Measurements from ENCODE around the gene AAGAB. TPM values are rescaled to one million over a fixed set of nuclear protein-coding genes. Genes with fewer than 3 reads are reported as not detected.

Gene AAGAB
- total and polyA plus RNA-seq, 3 donors from 2014 or later: 36.4 to 40.4 (median 36.6) TPM

DNA sequence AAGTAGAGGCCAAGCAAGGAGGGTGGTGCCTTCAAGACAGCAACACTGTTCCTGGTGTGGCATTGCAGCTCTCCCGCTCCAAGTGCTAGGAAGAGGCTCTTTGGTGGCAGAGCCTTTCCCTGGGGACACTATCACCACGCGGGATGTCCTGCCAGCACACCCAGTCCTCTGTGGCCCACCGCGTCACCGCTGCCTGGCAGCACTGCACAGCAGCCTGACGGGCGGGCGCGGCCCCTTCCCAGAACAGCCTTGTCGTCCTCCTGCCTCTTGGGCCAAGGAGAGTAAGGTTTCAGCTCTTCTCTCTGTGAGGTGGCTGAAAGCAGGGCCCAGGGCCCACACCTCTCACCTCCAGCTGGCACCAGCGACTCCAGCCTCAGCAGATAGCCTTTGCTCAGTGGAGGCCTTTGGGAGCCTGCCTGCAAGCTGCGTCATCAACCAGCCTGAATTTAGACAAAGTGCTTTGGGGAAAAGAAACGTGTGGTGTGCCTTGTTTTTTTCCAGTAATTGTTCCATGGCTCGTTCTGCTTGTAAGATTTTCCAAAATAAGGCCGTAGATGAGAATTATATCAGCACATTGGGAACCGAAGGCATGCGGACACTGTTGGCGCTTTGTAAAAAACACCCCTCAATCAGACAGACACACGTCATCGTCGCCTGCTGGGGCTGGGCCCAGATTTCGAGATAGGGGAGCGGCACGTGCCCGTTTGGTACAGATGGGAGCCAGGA, 65.0 kb downstream of the AAGAB start:
- Histone ChIP-seq H3K9me3 (no peaks in the 10 kb centered on the region), H3K27me3 (no peaks in the 10 kb centered on the region), H3K27ac (peak overlapping the region; percentile 66 to 88), H3K36me3 (ENCODE audit: low read depth, missing control alignments) (no peaks in the 10 kb centered on the region), H3K4me1 (peaks cover 41% of the 10 kb centered on the region), H3K4me3 (no peak overlapping the region)
- peak; percentile 87 for DNase-seq
- WGBS, 2 donors: 69 to 82% methylated on average over 24 to 26 of the region's 26 CpGs
- intact Hi-C loops (cut with DNase I; ENCODE audit: low total_unique reads): no loop called here
- TF ChIP-seq, protein P1, sequence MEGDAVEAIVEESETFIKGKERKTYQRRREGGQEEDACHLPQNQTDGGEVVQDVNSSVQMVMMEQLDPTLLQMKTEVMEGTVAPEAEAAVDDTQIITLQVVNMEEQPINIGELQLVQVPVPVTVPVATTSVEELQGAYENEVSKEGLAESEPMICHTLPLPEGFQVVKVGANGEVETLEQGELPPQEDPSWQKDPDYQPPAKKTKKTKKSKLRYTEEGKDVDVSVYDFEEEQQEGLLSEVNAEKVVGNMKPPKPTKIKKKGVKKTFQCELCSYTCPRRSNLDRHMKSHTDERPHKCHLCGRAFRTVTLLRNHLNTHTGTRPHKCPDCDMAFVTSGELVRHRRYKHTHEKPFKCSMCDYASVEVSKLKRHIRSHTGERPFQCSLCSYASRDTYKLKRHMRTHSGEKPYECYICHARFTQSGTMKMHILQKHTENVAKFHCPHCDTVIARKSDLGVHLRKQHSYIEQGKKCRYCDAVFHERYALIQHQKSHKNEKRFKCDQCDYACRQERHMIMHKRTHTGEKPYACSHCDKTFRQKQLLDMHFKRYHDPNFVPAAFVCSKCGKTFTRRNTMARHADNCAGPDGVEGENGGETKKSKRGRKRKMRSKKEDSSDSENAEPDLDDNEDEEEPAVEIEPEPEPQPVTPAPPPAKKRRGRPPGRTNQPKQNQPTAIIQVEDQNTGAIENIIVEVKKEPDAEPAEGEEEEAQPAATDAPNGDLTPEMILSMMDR (IDR thresholded peaks at IDR 0.05): no peak
- TF ChIP-seq POLR2A (IDR thresholded peaks at IDR 0.05): no peak

DNA sequence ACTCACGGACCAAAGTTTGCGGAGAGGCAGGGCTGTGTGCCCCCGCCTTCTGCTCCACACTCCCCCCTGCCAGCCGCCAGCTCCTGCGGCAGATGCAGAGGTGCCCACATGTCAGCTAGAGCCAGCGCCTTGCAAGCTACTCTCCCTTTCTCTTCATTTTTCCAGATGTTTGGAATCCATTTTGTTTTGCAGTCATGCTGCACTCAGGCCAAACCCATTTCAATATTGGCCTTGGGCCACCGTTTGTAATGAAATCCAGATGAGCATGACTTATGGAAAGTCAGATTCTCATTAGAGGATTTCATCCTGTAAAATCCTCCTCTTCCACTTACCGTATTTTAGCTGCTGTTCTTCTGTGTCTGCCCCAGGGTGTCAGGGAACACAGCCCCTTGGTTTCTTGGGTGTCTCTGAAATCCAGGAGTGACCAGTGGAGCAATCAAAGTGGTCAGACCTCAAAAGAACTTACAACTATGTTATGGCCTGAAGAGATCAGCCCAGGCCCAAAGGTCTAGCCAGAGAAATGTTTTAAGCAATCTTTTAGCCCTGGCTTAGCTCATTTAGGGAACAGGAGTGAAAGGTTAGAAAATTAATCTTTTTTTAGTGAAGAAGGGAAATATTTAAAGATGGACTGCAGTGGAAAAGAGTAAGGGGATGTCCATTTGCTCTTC, 65.8 kb downstream of the AAGAB start:
- H3K4me1 ChIP-seq: peaks cover 35% of the 10 kb centered on the region
- no peak overlapping the region for H3K4me3 ChIP-seq
- H3K9me3 ChIP-seq: no peaks in the 10 kb centered on the region
- WGBS, 2 donors: 73 to 75% methylated on average over 8 of the region's 8 CpGs
- intact Hi-C loops (cut with DNase I; ENCODE audit: low total_unique reads): no loop called here
- TF ChIP-seq, protein P1 (IDR thresholded peaks at IDR 0.05): no peak
- H3K36me3 ChIP-seq (ENCODE audit: low read depth, missing control alignments): no peaks in the 10 kb centered on the region
- peak; percentile 51 for DNase-seq
- H3K27ac ChIP-seq: peak overlapping the region; percentile 66 to 88
- no peaks in the 10 kb centered on the region for H3K27me3 ChIP-seq

DNA sequence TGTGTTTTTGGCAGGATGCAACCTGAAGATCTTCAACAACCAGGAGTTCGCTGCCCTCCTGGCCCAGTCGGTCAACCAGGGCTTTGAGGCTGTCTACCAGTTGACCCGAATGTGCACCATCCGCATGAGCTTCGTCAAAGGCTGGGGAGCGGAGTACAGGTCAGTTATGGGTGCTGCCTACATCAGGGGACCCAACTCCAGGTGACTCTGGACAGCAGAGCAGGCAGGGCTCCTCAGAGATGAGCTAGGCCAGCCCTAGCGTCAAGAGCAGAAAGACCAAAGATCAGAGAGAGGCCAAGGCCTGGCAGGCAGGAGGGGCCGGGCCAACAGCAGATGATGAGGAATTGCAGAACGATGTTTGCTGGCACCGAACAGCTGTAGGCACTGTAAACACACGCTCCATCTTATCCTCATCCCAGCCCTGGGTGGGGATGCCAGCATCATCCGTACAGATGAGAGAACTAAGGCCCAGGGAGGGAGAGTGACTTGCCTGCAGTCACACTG, 67.1 kb downstream of the AAGAB start:
- Histone ChIP-seq H3K36me3 (ENCODE audit: low read depth, missing control alignments) (no peaks in the 10 kb centered on the region), H3K4me1 (peaks cover 30% of the 10 kb centered on the region), H3K9me3 (no peaks in the 10 kb centered on the region), H3K4me3 (no peak overlapping the region), H3K27ac (peak overlapping the region in 1 of 2 donors; percentile 88), H3K27me3 (no peaks in the 10 kb centered on the region)
- DNase-seq: no peak
- intact Hi-C loops (cut with DNase I; ENCODE audit: low total_unique reads): no loop called here
- TF ChIP-seq POLR2A (IDR thresholded peaks at IDR 0.05): no peak
- TF ChIP-seq, protein P1 (IDR thresholded peaks at IDR 0.05): no peak
- WGBS, 2 donors: 87 to 91% methylated on average over 7 to 12 of the region's 12 CpGs

DNA sequence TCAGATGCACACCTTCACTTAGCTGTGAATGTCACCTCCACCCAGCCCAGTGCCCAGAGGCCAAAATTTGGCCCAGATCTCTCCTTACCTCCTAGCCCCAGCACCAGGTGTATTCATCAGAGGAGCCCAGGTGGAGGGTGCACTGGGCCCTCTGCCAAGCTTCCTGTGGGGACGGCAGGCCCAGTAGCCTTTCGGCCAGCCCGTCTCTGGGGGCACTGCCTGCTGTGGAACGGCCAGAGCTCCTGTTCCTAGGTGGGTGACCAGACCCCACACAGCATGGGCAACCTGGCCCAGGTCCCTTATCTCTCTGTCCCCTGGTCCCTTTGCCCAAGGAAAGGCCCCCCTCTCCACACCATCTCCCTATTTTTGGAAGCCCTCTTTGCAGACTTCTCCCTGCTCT, 67.8 kb downstream of the AAGAB start:
- H3K4me3 ChIP-seq: no peak overlapping the region
- peaks cover 30% of the 10 kb centered on the region for H3K4me1 ChIP-seq
- no peak for DNase-seq
- peak overlapping the region; percentile 44 to 88 for H3K27ac ChIP-seq
- H3K27me3 ChIP-seq: no peaks in the 10 kb centered on the region
- intact Hi-C loops (cut with DNase I; ENCODE audit: low total_unique reads): no loop called here
- WGBS, 2 donors: 60 to 97% methylated on average over 1 to 4 of the region's 4 CpGs
- TF ChIP-seq, protein P1 (IDR thresholded peaks at IDR 0.05): no peak
- TF ChIP-seq POLR2A (IDR thresholded peaks at IDR 0.05): no peak
- H3K9me3 ChIP-seq: no peaks in the 10 kb centered on the region
- H3K36me3 ChIP-seq (ENCODE audit: low read depth, missing control alignments): no peaks in the 10 kb centered on the region

All from testis (tissue), 3 donors.